ENCODE measurements around the gene FFAR3.

The FFAR3 gene

DNA sequence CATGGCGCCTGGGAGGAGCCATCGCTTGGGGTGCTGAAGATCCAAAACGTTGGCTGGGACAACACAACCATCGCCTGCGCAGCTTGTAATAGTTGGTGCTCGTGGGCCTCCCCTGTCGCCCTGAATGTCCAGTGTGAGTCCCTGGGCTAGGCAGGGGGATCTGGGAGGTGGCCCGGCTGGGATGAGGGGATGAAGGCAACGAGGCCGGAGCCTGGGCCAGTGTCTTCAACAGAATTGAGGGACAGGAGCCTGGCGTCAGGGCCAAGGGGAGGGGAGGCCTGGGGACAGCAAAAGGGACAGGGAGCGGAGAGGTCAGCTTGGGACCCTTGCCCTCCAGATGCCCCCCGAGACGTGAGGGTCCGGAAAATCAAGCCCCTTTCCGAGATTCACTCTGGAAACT lies 17.3 kb upstream of the FFAR3 start:
- TF ChIP-seq, protein P1, sequence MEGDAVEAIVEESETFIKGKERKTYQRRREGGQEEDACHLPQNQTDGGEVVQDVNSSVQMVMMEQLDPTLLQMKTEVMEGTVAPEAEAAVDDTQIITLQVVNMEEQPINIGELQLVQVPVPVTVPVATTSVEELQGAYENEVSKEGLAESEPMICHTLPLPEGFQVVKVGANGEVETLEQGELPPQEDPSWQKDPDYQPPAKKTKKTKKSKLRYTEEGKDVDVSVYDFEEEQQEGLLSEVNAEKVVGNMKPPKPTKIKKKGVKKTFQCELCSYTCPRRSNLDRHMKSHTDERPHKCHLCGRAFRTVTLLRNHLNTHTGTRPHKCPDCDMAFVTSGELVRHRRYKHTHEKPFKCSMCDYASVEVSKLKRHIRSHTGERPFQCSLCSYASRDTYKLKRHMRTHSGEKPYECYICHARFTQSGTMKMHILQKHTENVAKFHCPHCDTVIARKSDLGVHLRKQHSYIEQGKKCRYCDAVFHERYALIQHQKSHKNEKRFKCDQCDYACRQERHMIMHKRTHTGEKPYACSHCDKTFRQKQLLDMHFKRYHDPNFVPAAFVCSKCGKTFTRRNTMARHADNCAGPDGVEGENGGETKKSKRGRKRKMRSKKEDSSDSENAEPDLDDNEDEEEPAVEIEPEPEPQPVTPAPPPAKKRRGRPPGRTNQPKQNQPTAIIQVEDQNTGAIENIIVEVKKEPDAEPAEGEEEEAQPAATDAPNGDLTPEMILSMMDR (IDR thresholded peaks at IDR 0.05) = no peak
- no peak for TF ChIP-seq ZFX (IDR thresholded peaks at IDR 0.05; ENCODE audit: borderline replicate concordance)
- no peak overlapping the region for H3K27ac ChIP-seq

DNA sequence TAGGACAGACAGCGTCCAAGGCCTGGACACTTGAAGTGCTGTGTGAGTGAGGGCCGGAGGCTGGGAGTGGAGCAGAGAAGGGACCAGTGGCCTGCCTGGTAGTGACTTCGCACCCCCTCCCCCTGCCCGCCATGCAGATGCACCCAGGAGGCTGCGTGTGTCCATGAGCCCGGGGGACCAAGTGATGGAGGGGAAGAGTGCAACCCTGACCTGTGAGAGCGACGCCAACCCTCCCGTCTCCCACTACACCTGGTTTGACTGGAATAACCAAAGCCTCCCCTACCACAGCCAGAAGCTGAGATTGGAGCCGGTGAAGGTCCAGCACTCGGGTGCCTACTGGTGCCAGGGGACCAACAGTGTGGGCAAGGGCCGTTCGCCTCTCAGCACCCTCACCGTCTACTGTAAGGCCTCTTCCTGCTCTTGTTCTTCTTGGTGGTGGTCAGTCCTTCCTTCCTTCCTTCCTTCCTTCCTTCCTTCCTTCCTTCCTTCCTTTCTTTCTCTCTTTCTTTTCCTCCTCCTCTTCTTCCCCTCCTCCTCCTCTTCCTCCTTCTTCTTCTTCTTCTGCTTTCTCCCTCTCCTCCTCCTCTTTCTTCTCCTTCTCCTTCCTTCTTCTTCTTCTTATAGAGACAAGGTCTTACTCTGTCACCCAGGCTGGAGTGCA lies 16.6 kb upstream of the FFAR3 start:
- H3K27ac ChIP-seq = no peak overlapping the region
- no peak for TF ChIP-seq ZFX (IDR thresholded peaks at IDR 0.05; ENCODE audit: borderline replicate concordance)
- TF ChIP-seq, protein P1 (IDR thresholded peaks at IDR 0.05) = no peak

DNA sequence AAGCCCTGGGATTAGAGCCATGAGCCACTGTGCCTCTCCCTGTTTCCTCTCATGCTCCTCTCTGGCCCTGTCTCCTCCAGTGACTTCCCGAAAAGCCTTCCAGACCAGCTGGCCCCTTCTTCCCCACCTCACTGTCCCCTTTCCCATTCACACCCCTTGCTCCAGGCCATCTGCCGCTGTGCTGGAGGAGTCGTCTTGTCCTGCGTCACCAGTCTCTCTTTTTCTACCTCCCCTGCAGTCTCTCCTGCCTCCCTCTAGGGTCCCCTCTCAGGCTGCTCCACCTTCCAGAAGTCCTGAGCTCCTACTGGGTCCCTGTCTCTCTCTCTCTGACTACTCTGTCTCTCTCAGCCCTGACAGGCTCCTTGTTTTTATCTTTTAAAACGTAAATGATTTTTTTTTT lies 15.8 kb upstream of the FFAR3 start:
- H3K27ac ChIP-seq = no peak overlapping the region
- TF ChIP-seq ZFX (IDR thresholded peaks at IDR 0.05; ENCODE audit: borderline replicate concordance) = no peak
- TF ChIP-seq, protein P1 (IDR thresholded peaks at IDR 0.05) = no peak

DNA sequence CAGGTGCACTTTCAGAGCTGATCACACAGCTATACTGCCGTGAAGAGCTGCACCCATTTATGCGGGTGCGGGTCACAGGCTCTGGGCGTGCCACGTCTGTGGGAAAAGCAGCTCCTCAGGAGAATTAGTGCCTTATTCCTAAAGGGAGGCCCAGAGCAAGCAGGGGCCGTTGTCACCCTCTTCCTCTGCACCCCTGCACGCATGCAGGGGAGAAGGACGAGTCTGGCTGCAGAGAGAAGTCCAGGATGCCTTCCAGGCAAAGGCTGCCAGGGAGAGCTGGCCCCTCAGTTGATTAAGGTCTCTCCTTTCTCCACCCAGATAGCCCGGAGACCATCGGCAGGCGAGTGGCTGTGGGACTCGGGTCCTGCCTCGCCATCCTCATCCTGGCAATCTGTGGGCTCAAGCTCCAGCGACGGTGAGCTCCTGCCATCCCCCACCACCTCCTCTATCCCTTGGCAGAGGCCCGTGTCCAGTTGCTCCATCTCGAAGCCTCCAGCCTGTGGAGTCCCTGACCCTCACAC lies 13.7 kb upstream of the FFAR3 start:
- TF ChIP-seq, protein P1 (IDR thresholded peaks at IDR 0.05) = no peak
- no peak for TF ChIP-seq ZFX (IDR thresholded peaks at IDR 0.05; ENCODE audit: borderline replicate concordance)
- no peak overlapping the region for H3K27ac ChIP-seq

DNA sequence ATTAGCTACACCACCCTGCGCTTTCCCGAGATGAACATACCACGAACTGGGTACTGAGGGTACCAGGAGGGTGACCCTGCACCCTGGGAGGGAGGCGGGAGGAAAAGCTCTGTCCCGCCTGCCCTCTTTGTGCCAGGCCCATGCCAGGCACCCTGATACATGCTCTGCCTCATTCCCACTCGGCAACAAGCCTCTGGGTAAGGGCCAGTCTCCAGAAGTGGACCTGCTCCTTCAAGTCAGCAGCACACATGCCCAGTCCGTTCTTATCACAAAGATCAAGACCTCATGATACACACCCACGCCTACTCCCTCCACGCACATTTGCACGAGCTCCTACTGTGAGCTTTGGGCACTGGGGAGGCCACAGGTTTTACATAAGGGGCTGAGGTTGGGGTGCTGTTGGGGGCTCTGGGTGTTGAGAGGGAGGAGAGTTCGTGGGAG lies 12.6 kb upstream of the FFAR3 start:
- TF ChIP-seq, protein P1 (IDR thresholded peaks at IDR 0.05) = no peak
- no peak for TF ChIP-seq ZFX (IDR thresholded peaks at IDR 0.05; ENCODE audit: borderline replicate concordance)
- H3K27ac ChIP-seq = no peak overlapping the region

DNA sequence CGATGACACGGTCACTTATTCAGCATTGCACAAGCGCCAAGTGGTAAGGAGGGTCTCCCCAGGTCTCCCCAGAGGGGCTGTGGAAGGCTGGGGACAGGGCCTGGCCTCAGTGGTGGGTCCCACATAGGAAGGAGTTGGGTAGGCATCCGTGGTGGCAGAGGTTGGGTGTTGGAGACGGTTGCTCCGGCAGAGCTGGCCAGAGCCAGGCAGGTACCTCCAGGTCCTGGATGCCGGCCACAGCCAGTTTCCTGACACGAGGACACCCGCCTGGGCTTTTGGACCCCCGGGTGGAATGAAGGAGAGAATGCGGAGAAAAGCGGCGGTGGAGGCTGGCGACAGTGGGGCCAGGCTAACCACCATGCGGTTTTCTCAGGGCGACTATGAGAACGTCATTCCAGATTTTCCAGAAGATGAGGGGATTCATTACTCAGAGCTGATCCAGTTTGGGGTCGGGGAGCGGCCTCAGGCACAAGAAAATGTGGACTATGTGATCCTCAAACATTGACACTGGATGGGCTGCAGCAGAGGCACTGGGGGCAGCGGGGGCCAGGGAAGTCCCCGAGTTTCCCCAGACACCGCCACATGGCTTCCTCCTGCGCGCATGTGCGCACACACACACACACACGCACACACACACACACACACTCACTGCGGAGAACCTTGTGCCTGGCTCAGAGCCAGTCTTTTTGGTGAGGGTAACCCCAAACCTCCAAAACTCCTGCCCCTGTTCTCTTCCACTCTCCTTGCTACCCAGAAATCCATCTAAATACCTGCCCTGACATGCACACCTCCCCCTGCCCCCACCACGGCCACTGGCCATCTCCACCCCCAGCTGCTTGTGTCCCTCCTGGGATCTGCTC lies 11.8 kb upstream of the FFAR3 start:
- H3K27ac ChIP-seq = no peak overlapping the region
- no peak for TF ChIP-seq ZFX (IDR thresholded peaks at IDR 0.05; ENCODE audit: borderline replicate concordance)
- TF ChIP-seq, protein P1 (IDR thresholded peaks at IDR 0.05) = no peak
